IPS-NIHi7 (cell line): ENCODE data around the gene PIAS1.

ENCODE experiments used
- DNase-seq: peaks from one replicate; pipeline ENCODE4 v3.0.0; 2012; ENCODE audit warnings: mixed read lengths; ENCODE audit errors: extremely low spot score

Gene PIAS1

GRCh38 chr15:68062946-68063465, 8.9 kb downstream of the PIAS1 start:
- DNase-seq, result no peak

GRCh38 chr15:68063606-68064005, 9.5 kb downstream of the PIAS1 start:
- DNase-seq, result no peak

GRCh38 chr15:68073576-68074288, 19.6 kb downstream of the PIAS1 start:
- DNase-seq, result no peak

DNA sequence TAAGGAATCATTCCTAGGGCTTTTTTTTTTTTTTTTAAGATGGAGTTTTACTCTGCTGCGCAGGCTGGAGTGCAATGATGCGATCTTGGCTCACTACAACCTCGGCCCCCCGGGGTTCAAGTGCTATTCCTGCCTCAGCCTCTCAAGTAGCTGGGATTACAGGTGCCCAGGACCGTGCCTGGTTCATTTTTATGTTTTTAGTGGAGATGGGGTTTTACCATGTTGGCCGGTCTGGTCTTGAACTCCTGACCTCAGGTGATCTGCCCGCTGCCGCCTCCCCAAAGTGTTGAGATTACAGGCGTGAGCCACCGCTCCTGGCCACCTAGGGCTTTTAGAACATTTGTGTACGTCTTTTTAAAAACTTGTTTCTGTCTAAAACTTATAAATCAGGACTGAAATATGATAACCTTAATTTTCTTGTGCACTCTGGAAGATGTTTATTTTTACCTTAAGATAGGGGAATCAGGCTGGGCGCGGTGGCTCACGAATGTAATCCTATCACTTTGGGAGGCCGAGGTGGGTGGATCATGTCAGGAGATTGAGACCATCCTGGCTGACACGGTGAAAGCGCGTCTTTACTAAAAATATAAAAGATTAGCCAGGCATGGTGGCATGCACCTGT, 21.8 kb downstream of the PIAS1 start:
- DNase-seq, result no peak

- no peak for DNase-seq
These were observed 24.2 kb downstream of the PIAS1 start for GRCh38 chr15:68078365-68078764.

DNA sequence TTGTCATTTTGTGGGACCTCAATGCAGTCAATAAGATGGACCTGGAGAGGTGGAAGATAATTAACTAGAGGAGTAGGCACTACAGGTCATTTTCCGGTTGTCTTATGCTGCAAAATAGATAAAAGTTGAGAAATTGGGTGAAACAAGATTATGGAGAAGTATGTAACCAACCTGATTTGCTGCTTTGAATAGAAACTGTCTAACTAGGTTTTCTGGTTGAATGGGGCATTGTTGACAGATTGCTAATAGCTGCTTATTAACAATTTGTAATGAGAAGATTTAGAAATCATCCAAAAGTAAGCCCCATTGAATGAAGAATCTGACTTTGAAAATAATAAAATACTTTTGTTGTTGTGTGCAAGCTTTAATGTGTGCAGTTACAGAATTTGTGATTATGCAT, 26.2 kb downstream of the PIAS1 start:
- no peak for DNase-seq

DNA sequence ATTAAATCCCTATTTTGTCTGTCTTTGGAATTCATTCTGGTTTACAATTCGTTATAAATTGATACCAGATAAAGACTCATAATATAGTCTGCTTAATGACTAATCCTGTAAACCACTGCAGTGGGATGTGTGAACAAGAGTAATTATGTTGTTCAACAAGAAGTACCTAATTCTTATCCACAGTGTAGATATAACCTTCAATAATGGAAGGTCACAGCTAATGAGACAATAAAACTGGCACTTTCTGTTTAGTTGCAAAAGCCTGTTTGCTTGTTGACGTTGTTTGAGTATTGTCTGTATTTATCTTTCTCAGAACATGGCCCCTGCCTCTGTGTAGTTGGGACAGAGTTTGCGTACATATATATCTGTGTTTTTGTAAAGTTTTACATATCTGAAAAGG, 26.7 kb downstream of the PIAS1 start:
- DNase-seq, result no peak

DNA sequence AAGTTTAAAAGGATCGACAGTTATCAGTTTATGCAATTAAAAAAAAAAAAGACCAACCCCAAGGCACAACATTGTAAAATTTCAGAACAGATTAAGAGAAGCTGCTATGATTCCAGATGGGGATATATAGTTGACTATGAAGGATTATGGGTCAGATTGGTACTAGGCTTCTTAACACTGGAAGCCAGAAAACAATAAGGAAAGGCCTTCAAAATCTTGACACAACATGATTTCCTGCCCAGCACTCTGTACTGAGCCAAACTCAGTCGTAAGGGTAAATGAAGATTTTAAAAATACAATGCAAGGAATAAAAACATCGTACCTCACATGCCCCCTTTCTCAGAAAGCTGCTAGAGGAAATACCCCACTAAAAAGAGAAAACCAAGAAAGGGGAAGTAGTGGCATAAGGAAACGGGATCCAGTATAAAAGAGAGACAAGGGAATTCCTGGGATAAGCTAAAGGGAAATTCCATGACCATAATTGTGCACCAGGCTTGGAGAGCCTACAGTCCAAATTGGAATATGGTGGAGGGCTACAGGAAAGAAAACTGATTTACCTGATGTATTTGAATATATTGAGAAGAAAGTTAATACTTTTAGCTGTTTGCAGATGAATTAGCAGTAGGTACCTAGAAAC, 27.9 kb downstream of the PIAS1 start:
- DNase-seq, result no peak

DNA sequence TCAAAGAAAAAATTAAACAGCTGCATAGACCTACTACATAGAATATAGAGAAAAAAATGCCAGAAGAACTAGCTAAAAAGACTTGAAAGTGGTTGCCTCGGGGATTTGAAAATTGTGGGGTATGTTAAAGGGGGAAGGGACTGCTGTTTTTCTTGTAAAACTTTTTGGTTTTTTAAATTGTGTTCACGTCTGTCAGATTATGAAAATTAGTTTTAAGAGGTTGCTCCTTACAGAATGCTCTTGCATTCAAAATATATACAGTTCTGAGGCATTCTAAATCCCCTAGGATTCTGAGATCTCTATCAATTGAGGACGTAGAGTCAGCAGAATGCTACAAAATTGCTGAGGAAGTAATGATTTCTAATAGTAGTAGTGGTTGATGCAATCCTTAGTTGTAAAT, 28.6 kb downstream of the PIAS1 start:
- DNase-seq, result no peak

DNA sequence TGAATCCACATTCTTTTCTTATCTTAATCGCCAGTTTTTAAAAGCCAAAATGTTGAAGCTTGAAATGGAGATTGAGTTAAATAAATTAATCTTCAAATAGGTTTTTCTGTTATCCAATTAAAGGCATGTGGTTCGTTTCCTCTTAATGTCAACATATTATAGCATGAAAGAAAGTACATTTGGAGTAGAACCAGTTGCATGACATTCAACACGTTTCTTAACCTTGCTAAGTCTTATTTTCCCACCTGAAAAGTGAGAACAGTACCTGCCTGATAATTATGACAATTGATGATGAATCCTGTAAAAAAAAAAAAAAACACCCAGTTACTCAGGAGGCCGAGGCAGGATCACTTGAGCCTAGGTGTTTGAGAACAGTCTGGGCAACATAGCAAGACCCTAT, 29.3 kb downstream of the PIAS1 start:
- no peak for DNase-seq

- DNase-seq, result no peak
These were observed 30.9 kb downstream of the PIAS1 start for GRCh38 chr15:68085052-68085451.

- DNase-seq, result no peak
These were observed 37.6 kb downstream of the PIAS1 start for GRCh38 chr15:68091743-68092142.

- DNase-seq, result no peak
These were observed 42.0 kb downstream of the PIAS1 start for GRCh38 chr15:68096099-68096498.

DNA sequence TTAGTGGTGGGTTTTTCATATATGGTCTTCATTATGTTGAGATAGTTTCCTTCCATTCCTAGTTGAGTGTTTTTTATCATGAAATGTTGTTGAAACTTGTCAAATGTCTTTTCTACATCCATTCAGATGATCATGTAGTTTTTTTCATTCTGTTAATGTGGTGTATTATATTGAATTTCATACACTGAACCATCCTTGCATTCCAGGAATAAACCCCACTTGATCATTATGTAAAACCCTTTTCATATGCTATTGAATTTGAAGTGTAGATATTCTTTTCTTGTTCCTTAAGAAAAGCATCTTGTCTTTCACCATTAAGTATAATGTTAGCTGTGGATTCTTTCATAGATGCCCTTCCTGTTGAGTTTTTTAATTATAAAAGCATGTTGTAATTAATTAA, 42.9 kb downstream of the PIAS1 start:
- DNase-seq, result no peak

DNA sequence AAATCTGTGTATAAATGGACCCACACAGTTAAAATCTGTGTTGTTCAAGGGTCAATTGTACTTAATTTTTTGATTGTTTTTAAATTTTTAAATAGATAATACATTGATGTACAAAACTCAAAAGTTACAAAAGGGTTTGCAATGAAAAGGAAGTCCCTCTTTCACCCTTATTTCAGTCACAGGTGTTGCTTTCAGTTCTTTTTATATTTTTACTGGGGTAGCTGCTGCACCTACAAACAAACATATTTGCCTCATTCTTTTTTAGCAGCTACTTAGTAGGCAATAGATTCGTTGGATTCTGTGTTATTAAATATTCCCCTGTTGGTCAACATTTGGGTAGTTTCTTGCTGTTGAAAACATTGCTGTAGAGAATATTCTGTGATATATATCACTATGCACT, 44.4 kb downstream of the PIAS1 start:
- no peak for DNase-seq

DNA sequence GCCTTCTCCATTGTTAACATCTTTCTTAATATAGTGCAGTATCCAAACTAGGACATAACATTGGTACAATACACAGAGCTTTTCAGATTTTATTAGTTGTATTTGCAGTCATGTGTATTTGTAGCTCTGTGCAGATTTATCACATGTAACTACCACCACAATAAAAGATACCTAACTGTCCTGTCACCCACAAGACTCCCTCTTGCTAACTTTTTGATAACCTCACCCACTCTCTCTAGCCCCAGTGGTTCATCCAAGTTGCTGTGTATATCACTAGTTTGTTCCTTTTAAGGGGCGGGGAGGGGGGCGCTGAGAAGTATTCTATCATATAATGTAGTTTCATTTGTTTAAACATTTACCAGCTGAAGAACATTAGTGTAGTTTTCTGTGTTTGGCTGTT, 46.1 kb downstream of the PIAS1 start:
- DNase-seq, result no peak

DNA sequence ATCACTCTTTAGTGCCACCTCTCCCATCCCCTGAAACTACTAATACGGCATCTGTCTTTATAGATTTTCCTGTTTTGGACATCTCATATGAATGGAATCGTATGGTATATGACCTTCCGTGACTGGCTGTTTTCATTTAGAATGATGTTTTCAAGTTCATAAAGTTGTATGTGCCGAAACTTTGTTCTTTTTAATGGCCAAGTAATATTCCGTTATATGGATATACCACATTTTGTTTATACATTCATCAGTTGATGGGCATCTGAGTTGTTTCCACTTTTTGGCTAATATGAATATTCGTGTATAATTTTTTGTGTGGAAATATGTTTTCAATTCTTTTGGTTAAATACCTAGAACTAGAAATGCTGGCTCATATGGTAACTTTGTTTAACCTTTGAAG, 49.5 kb downstream of the PIAS1 start:
- DNase-seq, result no peak

DNA sequence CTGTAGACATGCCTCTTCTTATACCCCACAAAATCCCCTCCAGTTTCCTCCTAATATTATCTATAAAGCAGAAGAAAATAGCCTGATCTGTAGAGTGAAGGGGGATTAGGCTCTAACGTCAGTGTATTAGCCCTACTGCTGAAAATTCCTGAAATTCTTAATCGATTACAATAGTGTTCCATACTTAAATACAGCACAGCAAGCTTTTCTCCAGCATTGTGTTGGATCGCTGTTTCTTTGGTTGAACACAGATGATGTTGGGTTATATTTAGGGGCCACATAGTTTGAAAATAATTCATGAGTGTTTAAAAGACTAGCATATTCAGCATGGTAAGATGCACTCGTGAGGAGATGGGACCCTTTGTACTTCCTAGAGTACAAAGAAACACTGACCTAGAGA, 52.5 kb downstream of the PIAS1 start:
- peak; percentile 21 for DNase-seq

DNA sequence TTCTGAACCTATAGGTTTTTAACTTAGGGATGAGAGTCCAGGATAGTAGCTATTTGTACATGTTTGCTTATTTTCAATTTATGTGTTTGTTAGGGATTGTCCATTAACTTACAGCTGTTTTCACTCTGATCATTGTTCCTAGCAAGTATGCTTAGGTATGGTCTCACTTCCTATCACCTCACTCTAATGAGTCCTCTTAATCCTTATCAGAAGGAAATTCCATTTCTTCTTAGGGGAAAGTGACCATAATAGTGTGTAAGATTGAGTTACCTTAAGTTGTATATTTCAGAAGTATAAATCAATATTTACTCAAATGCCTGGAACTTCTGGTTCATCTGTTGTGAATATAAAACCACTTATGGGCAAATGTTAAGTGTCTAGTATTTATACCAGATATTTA, 53.0 kb downstream of the PIAS1 start:
- no peak for DNase-seq

DNA sequence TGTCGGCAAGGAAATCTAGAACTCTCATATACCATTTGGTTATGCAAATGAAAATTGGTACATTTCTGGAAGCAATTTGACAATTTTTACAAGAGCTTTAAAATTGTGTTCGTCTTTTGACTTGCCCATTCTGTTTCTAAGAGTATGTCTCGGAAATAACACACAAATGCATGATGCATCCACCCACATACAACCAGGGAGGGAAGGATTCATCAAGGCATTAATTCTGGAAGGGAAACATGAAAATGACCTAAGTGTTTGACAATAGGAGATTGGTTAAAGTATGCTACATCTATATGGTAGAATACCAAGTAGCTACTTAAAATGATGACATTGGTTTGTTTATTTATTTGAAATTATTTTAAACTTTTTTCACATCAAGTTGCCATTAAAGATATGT, 58.6 kb downstream of the PIAS1 start:
- no peak for DNase-seq

- DNase-seq, result no peak
These were observed 59.2 kb downstream of the PIAS1 start for GRCh38 chr15:68113273-68113672.

GRCh38 chr15:68113751-68114150, 59.6 kb downstream of the PIAS1 start:
- DNase-seq, result no peak

DNA sequence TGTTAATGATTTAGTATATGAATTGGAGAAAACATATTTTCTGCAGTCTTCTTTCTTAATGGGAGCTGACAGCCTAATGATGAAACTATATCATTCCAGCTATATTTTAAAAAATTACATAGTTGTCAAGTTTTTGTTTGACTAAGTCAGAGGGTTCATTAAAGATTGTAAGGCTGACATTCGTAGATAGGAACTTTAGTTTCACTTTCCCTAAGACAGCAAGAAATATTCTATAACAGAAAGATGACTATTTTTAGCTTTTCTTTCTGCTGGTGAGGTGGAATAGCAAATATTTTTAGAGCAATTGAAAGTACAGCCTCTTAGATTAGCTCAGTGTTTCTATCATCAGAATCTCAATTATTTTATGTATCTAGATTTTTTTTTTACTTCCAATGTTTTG, 60.2 kb downstream of the PIAS1 start:
- no peak for DNase-seq
